ENCODE results near the gene TMEM248. TPM values are rescaled to one million over a fixed set of nuclear protein-coding genes. Genes with fewer than 3 reads are reported as not detected.

The TMEM248 gene
- total and polyA plus RNA-seq, 2 of the 13 experiments (the other 11 are each of a cell fraction or from before 2014, with no cell fraction given) = 54.3 to 109 TPM

GRCh38 chr7:66950311-66950710 is 29.3 kb downstream of the TMEM248 start:
- POLR2A ChIA-PET = no interaction called here

DNA sequence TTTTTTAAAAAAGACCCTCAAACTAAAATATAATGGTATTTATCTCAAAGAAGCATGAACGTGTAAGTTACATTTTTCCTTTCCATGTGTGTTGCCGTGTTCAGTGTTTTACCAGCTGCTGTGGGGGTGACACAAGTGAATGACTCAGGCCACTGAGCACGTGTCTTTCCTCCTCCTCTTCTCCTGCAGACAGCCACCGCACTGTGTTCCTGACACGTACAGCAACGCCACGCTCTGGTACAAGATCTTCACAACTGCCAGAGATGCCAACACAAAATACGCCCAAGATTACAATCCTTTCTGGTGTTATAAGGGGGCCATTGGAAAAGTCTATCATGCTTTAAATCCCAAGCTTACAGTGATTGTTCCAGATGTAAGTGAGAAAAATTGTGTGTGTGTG is 29.7 kb downstream of the TMEM248 start:
- no peak for ATAC-seq
- WGBS (ENCODE audit: low lambda C conversion rate) = 99% methylated on average over 8 of the region's 8 CpGs
- no peak overlapping the region for H3K9ac ChIP-seq (ENCODE audit: insufficient read depth, low read depth, low read length)

More at GRCh38 chr7:66950311-66950710, 29.3 kb downstream of the TMEM248 start:
- in situ Hi-C loops (cut with HindIII; ENCODE audit: extremely low pct_ligation_motif_present, low pct_unique_long_range_greater_than_20kb) = no loop called here
- no peaks in the 10 kb centered on the region for H3K27me3 ChIP-seq (ENCODE audit: control insufficient read depth in 1 of 2, insufficient read depth in 2 of 2, low read length in 2 of 2)
- no peaks in the 10 kb centered on the region for H4K20me1 ChIP-seq (ENCODE audit: insufficient read depth, low read length)
- 96% methylated on average over 3 of the region's 3 CpGs for WGBS (ENCODE audit: low lambda C conversion rate)
- no peak overlapping the region for H3K4me2 ChIP-seq (ENCODE audit: low read depth, low read length)
- BruUV-seq (replicated peaks) = TSS peak; percentile 19
- H3K27ac ChIP-seq (ENCODE audit: extremely low read length, insufficient read depth, low read length) = no peak overlapping the region
- no peaks in the 10 kb centered on the region for H3K79me2 ChIP-seq (ENCODE audit: insufficient read depth, low read length)
- H3K9me3 ChIP-seq (ENCODE audit: low read length) = no peaks in the 10 kb centered on the region
- FAIRE-seq (no peak), ATAC-seq (no peak), DNase-seq (ENCODE audit: low spot score) (no peak)
- no peak overlapping the region for H3K9ac ChIP-seq (ENCODE audit: insufficient read depth, low read depth, low read length)
- H3K4me3 ChIP-seq (replicated peaks in 1 of 3; ENCODE audit: insufficient read depth in 1 of 3, low read depth in 2 of 3, low read length in 3 of 3) = no peak overlapping the region
- CTCF ChIA-PET (ENCODE audit: low intra/inter-chr PET ratio, low total read pairs) = no interaction called here
- H2AFZ ChIP-seq (ENCODE audit: low read length) = no peak overlapping the region
- TF ChIP-seq TBX3 (IDR thresholded peaks at IDR 0.05; ENCODE audit: borderline replicate concordance) = no peak
- peaks cover 19 to 72% of the 10 kb centered on the region in 2 experiments for H3K36me3 ChIP-seq (replicated peaks in 1 of 2; ENCODE audit: control insufficient read depth in 1 of 2, insufficient read depth in 2 of 2, low read length in 2 of 2)
- intact Hi-C loops (cut with micrococcal nuclease; ENCODE audit: unreplicated experiment) = no loop called here
- no peaks in the 10 kb centered on the region for H3K4me1 ChIP-seq (ENCODE audit: insufficient read depth, low read length)

More for the DNA sequence above, 29.7 kb downstream of the TMEM248 start:
- intact Hi-C loops (cut with micrococcal nuclease; ENCODE audit: unreplicated experiment) = no loop called here
- H4K20me1 ChIP-seq (ENCODE audit: insufficient read depth, low read length) = no peaks in the 10 kb centered on the region
- ChIA-PET POLR2A (no interaction called here), CTCF (ENCODE audit: low intra/inter-chr PET ratio, low total read pairs) (no interaction called here)
- TF ChIP-seq ZNF354B (CRISPR knock-in tag; IDR thresholded peaks at IDR 0.05) (no peak), SKI (IDR thresholded peaks at IDR 0.05; ENCODE audit: partially characterized antibody) (no peak), CENPT (CRISPR knock-in tag; IDR thresholded peaks at IDR 0.05; ENCODE audit: low read depth) (no peak), HMGA1 (CRISPR knock-in tag; conservative IDR thresholded peaks at IDR 0.05) (no peak), HHEX (CRISPR knock-in tag; IDR thresholded peaks at IDR 0.05) (no peak), ZNF598 (CRISPR knock-in tag; IDR thresholded peaks at IDR 0.05; ENCODE audit: borderline replicate concordance) (no peak), ZNF207 (IDR thresholded peaks at IDR 0.05; ENCODE audit: borderline replicate concordance) (no peak), HOXA5 (CRISPR knock-in tag; IDR thresholded peaks at IDR 0.05) (no peak), ZC3H4 (CRISPR knock-in tag; IDR thresholded peaks at IDR 0.05; ENCODE audit: borderline replicate concordance) (no peak), TRIM24 (CRISPR knock-in tag; IDR thresholded peaks at IDR 0.05) (no peak), JUN (CRISPR knock-in tag; IDR thresholded peaks at IDR 0.05) (no peak), SIX1 (CRISPR knock-in tag; IDR thresholded peaks at IDR 0.05; ENCODE audit: borderline replicate concordance) (no peak), FOSL2 (CRISPR knock-in tag; IDR thresholded peaks at IDR 0.05) (no peak)
- TF ChIP-seq, protein P1, sequence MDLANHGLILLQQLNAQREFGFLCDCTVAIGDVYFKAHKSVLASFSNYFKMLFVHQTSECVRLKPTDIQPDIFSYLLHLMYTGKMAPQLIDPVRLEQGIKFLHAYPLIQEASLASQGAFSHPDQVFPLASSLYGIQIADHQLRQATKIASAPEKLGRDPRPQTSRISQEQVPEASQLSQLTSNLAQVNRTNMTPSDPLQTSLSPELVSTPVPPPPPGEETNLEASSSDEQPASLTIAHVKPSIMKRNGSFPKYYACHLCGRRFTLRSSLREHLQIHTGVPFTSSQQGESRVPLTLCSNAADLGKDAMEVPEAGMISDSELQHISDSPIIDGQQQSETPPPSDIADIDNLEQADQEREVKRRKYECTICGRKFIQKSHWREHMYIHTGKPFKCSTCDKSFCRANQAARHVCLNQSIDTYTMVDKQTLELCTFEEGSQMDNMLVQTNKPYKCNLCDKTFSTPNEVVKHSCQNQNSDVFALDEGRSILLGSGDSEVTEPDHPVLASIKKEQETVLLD (CRISPR knock-in tag; IDR thresholded peaks at IDR 0.05; ENCODE audit: low read depth) = no peak
- no peak for DNase-seq (ENCODE audit: low spot score)
- no peaks in the 10 kb centered on the region for H3K79me2 ChIP-seq (ENCODE audit: insufficient read depth, low read length)
- no TSS peak for BruUV-seq (replicated peaks)
- no peaks in the 10 kb centered on the region for H3K27me3 ChIP-seq (ENCODE audit: control insufficient read depth in 1 of 2, insufficient read depth in 2 of 2, low read length in 2 of 2)
- H3K27ac ChIP-seq (ENCODE audit: extremely low read length, insufficient read depth, low read length) = no peak overlapping the region
- H2AFZ ChIP-seq (ENCODE audit: low read length) = no peak overlapping the region
- H3K9me3 ChIP-seq (ENCODE audit: low read length) = no peaks in the 10 kb centered on the region
- no peaks in the 10 kb centered on the region for H3K4me1 ChIP-seq (ENCODE audit: insufficient read depth, low read length)
- no peak overlapping the region for H3K4me2 ChIP-seq (ENCODE audit: low read depth, low read length)
- no peak overlapping the region for H3K4me3 ChIP-seq (replicated peaks in 1 of 3; ENCODE audit: insufficient read depth in 1 of 3, low read depth in 2 of 3, low read length in 3 of 3)
- peaks cover 19 to 73% of the 10 kb centered on the region in 2 experiments for H3K36me3 ChIP-seq (replicated peaks in 1 of 2; ENCODE audit: control insufficient read depth in 1 of 2, insufficient read depth in 2 of 2, low read length in 2 of 2)
- in situ Hi-C loops (cut with HindIII; ENCODE audit: extremely low pct_ligation_motif_present, low pct_unique_long_range_greater_than_20kb) = no loop called here
- no peak for FAIRE-seq
